HEK293 (cell line): ENCODE results near the gene ACBD3.

Experiments
- FEZF1 ChIP-seq: fragments of 450-650 bp; formaldehyde crosslinking; IDR thresholded peaks from 2 replicates; pipeline ENCODE4 v1.5.1; 2016; ENCODE audit warnings: missing biosample characterization, missing genetic modification characterization
- HIC1 ChIP-seq: fragments of 450-650 bp; formaldehyde crosslinking; IDR thresholded peaks from 2 replicates; pipeline ENCODE4 v1.5.1; 2016; ENCODE audit warnings: missing biosample characterization, missing genetic modification characterization
- HOXC10 ChIP-seq: sonication (generic); formaldehyde crosslinking; IDR thresholded peaks from 2 replicates; pipeline ENCODE4 v1.8.1; 2023; ENCODE audit warnings: mild to moderate bottlenecking, missing genetic modification reagents
- KLF16 ChIP-seq: fragments of 450-650 bp; formaldehyde crosslinking; IDR thresholded peaks from 2 replicates; pipeline ENCODE4 v1.5.1; 2017; ENCODE audit warnings: missing biosample characterization, missing genetic modification characterization
- KLF7 ChIP-seq: fragments of 450-650 bp; formaldehyde crosslinking; IDR thresholded peaks from 2 replicates; pipeline ENCODE4 v1.5.1; 2016; ENCODE audit warnings: missing biosample characterization, missing genetic modification characterization, borderline replicate concordance
- SALL2 ChIP-seq: fragments of 450-650 bp; formaldehyde crosslinking; IDR thresholded peaks from 2 replicates; pipeline ENCODE4 v1.5.0; 2017; ENCODE audit warnings: missing biosample characterization, mild to moderate bottlenecking, missing genetic modification characterization, borderline replicate concordance
- SCRT2 ChIP-seq: fragments of 450-650 bp; formaldehyde crosslinking; IDR thresholded peaks from 2 replicates; pipeline ENCODE4 v1.5.1; 2016; ENCODE audit warnings: missing biosample characterization, missing genetic modification characterization
- SP7 ChIP-seq: fragments of 450-650 bp; formaldehyde crosslinking; IDR thresholded peaks from 2 replicates; pipeline ENCODE4 v1.5.1; 2016; ENCODE audit warnings: missing biosample characterization, missing genetic modification characterization
- YY2 ChIP-seq: fragments of 450-650 bp; formaldehyde crosslinking; IDR thresholded peaks from 2 replicates; pipeline ENCODE4 v1.5.1; 2016; ENCODE audit warnings: missing biosample characterization, missing genetic modification characterization
- ZBTB8A ChIP-seq: fragments of 450-650 bp; formaldehyde crosslinking; IDR thresholded peaks from 2 replicates; pipeline ENCODE4 v1.5.1; 2016; ENCODE audit warnings: missing biosample characterization, missing genetic modification characterization
- ZNF10 ChIP-seq: fragments of 450-650 bp; formaldehyde crosslinking; IDR thresholded peaks from 2 replicates; pipeline ENCODE4 v1.5.1; 2017; ENCODE audit warnings: missing biosample characterization, missing genetic modification characterization
- ZNF155 ChIP-seq: fragments of 450-650 bp; formaldehyde crosslinking; IDR thresholded peaks from 2 replicates; pipeline ENCODE4 v1.5.1; 2016; ENCODE audit warnings: missing biosample characterization, missing genetic modification characterization
- ZNF174 ChIP-seq: fragments of 450-650 bp; formaldehyde crosslinking; IDR thresholded peaks from 2 replicates; pipeline ENCODE4 v1.5.0; 2017; ENCODE audit warnings: missing biosample characterization, mild to moderate bottlenecking, missing genetic modification characterization
- ZNF184 ChIP-seq: fragments of 450-650 bp; IDR thresholded peaks from 2 replicates; pipeline ENCODE4 v1.5.1; 2018; ENCODE audit warnings: missing biosample characterization, mild to moderate bottlenecking, missing genetic modification characterization
- ZNF24 ChIP-seq: fragments of 450-650 bp; formaldehyde crosslinking; IDR thresholded peaks from 2 replicates; pipeline ENCODE4 v1.5.1; 2016; ENCODE audit warnings: missing biosample characterization, missing genetic modification characterization
- ZNF324 ChIP-seq: fragments of 450-650 bp; formaldehyde crosslinking; IDR thresholded peaks from 2 replicates; pipeline ENCODE4 v1.5.1; 2016; ENCODE audit warnings: missing biosample characterization, missing genetic modification characterization
- ZNF354C ChIP-seq: fragments of 450-650 bp; formaldehyde crosslinking; IDR thresholded peaks from 2 replicates; pipeline ENCODE4 v1.5.1; 2016; ENCODE audit warnings: missing biosample characterization, missing genetic modification characterization, low read depth, borderline replicate concordance
- ZNF529 ChIP-seq: fragments of 450-650 bp; formaldehyde crosslinking; IDR thresholded peaks from 2 replicates; pipeline ENCODE4 v1.5.1; 2017; ENCODE audit warnings: missing genetic modification characterization, missing biosample characterization; ENCODE audit not compliant: insufficient replicate concordance
- ZNF558 ChIP-seq: fragments of 450-650 bp; formaldehyde crosslinking; IDR thresholded peaks from 2 replicates; pipeline ENCODE4 v1.5.1; 2016; ENCODE audit warnings: missing biosample characterization, missing genetic modification characterization
- ZNF610 ChIP-seq: fragments of 450-650 bp; formaldehyde crosslinking; IDR thresholded peaks from 2 replicates; pipeline ENCODE4 v1.5.1; 2016; ENCODE audit warnings: missing biosample characterization, missing genetic modification characterization, borderline replicate concordance
- ZNF654 ChIP-seq: fragments of 450-650 bp; formaldehyde crosslinking; IDR thresholded peaks from 2 replicates; pipeline ENCODE4 v1.5.1; 2016; ENCODE audit warnings: low read depth, missing biosample characterization, missing genetic modification characterization
- ZNF664 ChIP-seq: fragments of 450-650 bp; formaldehyde crosslinking; IDR thresholded peaks from 2 replicates; pipeline ENCODE4 v1.5.1; 2016; ENCODE audit warnings: missing biosample characterization, missing genetic modification characterization
- ZNF677 ChIP-seq: fragments of 450-650 bp; IDR thresholded peaks from 2 replicates; pipeline ENCODE4 v1.5.0; 2018; ENCODE audit warnings: missing biosample characterization, mild to moderate bottlenecking, missing genetic modification characterization, moderate library complexity
- ZNF76 ChIP-seq: fragments of 450-650 bp; formaldehyde crosslinking; IDR thresholded peaks from 2 replicates; pipeline ENCODE4; 2016; ENCODE audit warnings: low read depth, missing biosample characterization, missing genetic modification characterization, borderline replicate concordance
- ZNF791 ChIP-seq: fragments of 450-650 bp; formaldehyde crosslinking; IDR thresholded peaks from 2 replicates; pipeline ENCODE4 v1.5.1; 2016; ENCODE audit warnings: missing biosample characterization, missing genetic modification characterization
- ZNF843 ChIP-seq: fragments of 450-650 bp; formaldehyde crosslinking; IDR thresholded peaks from 2 replicates; pipeline ENCODE4 v1.5.1; 2016; ENCODE audit warnings: missing biosample characterization, missing genetic modification characterization
- ZSCAN30 ChIP-seq: fragments of 450-650 bp; IDR thresholded peaks from 2 replicates; pipeline ENCODE4 v1.5.1; 2018; ENCODE audit warnings: missing biosample characterization, mild to moderate bottlenecking, missing genetic modification characterization, moderate library complexity
- ZXDB ChIP-seq: fragments of 450-650 bp; formaldehyde crosslinking; IDR thresholded peaks from 2 replicates; pipeline ENCODE4 v1.5.1; 2016; ENCODE audit warnings: missing biosample characterization, missing genetic modification characterization
- TF ChIP-seq, protein P1 (sequence below): fragments of 450-650 bp; formaldehyde crosslinking; conservative IDR thresholded peaks from 2 replicates; pipeline ENCODE4 v1.5.1; 2016; ENCODE audit warnings: low read depth, missing biosample characterization, missing genetic modification characterization
- TF ChIP-seq, protein P2 (sequence below): fragments of 450-650 bp; formaldehyde crosslinking; IDR thresholded peaks from 2 replicates; pipeline ENCODE4 v1.5.1; 2016; ENCODE audit warnings: missing biosample characterization, missing genetic modification characterization
- TF ChIP-seq, protein P3 (sequence below): fragments of 450-650 bp; formaldehyde crosslinking; IDR thresholded peaks from 2 replicates; pipeline ENCODE4 v1.5.1; 2016; ENCODE audit warnings: missing biosample characterization, missing genetic modification characterization
- TF ChIP-seq, protein P4 (sequence below): fragments of 450-650 bp; formaldehyde crosslinking; IDR thresholded peaks from 2 replicates; pipeline ENCODE4; 2016; ENCODE audit warnings: missing biosample characterization, missing genetic modification characterization

The ACBD3 gene

GRCh38 chr1:226186124-226187018 is at the start of gene ACBD3 (continued):
- TF ChIP-seq HIC1 (peak; percentile 93), ZNF155 (no peak), ZNF354C (no peak), SCRT2 (no peak), SALL2 (tag by site-specific recombination) (no peak), ZNF324 (tag by site-specific recombination) (peak; percentile 97), YY2 (tag by site-specific recombination) (peak; percentile 91), KLF16 (peak; percentile 99), ZSCAN30 (tag by site-specific recombination) (peak; percentile 77; the same call in 1 of the 2 replicates), HOXC10 (CRISPR knock-in tag) (no peak), ZNF174 (no peak), FEZF1 (no peak), ZNF76 (tag by site-specific recombination) (peak; percentile 70; the same call in 1 of the 2 replicates), SP7 (tag by site-specific recombination) (peak; percentile 96), ZNF558 (tag by site-specific recombination) (no peak), ZNF791 (tag by site-specific recombination) (no peak), ZBTB8A (tag by site-specific recombination) (peak; percentile 98), ZXDB (tag by site-specific recombination) (peak; percentile 99), ZNF10 (tag by site-specific recombination) (no peak), ZNF24 (tag by site-specific recombination) (peak; percentile 63; the same call in 1 of the 2 replicates), ZNF529 (tag by site-specific recombination) (no peak), ZNF677 (tag by site-specific recombination) (peak; percentile 54; the same call in 1 of the 2 replicates), ZNF664 (no peak), KLF7 (tag by site-specific recombination) (peak; percentile 97; the same call in 1 of the 2 replicates), ZNF843 (tag by site-specific recombination) (peak; percentile 87), ZNF184 (0 out of 2 replicates have a peak, but pooled peaks have one; percentile 15), ZNF610 (0 out of 2 replicates have a peak, but pooled peaks have one; percentile 68), ZNF654 (tag by site-specific recombination) (no peak)
- TF ChIP-seq, protein P1, sequence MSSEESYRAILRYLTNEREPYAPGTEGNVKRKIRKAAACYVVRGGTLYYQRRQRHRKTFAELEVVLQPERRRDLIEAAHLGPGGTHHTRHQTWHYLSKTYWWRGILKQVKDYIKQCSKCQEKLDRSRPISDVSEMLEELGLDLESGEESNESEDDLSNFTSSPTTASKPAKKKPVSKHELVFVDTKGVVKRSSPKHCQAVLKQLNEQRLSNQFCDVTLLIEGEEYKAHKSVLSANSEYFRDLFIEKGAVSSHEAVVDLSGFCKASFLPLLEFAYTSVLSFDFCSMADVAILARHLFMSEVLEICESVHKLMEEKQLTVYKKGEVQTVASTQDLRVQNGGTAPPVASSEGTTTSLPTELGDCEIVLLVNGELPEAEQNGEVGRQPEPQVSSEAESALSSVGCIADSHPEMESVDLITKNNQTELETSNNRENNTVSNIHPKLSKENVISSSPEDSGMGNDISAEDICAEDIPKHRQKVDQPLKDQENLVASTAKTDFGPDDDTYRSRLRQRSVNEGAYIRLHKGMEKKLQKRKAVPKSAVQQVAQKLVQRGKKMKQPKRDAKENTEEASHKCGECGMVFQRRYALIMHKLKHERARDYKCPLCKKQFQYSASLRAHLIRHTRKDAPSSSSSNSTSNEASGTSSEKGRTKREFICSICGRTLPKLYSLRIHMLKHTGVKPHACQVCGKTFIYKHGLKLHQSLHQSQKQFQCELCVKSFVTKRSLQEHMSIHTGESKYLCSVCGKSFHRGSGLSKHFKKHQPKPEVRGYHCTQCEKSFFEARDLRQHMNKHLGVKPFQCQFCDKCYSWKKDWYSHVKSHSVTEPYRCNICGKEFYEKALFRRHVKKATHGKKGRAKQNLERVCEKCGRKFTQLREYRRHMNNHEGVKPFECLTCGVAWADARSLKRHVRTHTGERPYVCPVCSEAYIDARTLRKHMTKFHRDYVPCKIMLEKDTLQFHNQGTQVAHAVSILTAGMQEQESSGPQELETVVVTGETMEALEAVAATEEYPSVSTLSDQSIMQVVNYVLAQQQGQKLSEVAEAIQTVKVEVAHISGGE = peak; percentile 96
- TF ChIP-seq, protein P2, sequence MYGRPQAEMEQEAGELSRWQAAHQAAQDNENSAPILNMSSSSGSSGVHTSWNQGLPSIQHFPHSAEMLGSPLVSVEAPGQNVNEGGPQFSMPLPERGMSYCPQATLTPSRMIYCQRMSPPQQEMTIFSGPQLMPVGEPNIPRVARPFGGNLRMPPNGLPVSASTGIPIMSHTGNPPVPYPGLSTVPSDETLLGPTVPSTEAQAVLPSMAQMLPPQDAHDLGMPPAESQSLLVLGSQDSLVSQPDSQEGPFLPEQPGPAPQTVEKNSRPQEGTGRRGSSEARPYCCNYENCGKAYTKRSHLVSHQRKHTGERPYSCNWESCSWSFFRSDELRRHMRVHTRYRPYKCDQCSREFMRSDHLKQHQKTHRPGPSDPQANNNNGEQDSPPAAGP (tag by site-specific recombination) = peak; percentile 92
- TF ChIP-seq, protein P3, sequence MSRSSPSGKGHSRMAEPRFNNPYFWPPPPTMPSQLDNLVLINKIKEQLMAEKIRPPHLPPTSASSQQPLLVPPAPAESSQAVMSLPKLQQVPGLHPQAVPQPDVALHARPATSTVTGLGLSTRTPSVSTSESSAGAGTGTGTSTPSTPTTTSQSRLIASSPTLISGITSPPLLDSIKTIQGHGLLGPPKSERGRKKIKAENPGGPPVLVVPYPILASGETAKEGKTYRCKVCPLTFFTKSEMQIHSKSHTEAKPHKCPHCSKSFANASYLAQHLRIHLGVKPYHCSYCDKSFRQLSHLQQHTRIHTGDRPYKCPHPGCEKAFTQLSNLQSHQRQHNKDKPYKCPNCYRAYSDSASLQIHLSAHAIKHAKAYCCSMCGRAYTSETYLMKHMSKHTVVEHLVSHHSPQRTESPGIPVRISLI (tag by site-specific recombination) = no peak
- TF ChIP-seq, protein P4, sequence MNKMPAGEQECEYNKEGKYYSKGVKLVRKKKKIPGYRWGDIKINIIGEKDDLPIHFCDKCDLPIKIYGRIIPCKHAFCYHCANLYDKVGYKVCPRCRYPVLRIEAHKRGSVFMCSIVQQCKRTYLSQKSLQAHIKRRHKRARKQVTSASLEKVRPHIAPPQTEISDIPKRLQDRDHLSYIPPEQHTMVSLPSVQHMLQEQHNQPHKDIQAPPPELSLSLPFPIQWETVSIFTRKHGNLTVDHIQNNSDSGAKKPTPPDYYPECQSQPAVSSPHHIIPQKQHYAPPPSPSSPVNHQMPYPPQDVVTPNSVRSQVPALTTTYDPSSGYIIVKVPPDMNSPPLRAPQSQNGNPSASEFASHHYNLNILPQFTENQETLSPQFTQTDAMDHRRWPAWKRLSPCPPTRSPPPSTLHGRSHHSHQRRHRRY = no peak
